ENCODE results near the gene ALX4. TPM values are rescaled to one million over a fixed set of nuclear protein-coding genes. Genes with fewer than 3 reads are reported as not detected.

Gene ALX4
- total and polyA plus RNA-seq, 2 donors from 2014 or later: 0.09 to 0.16 TPM

- Histone ChIP-seq H3K27me3 (ENCODE audit: control insufficient read depth, insufficient read depth, low read length) (no peaks in the 10 kb centered on the region), H3K27ac (ENCODE audit: low read depth in 2 of 2, low read length in 2 of 2) (no peak overlapping the region), H3K9ac (ENCODE audit: low read length in 3 of 3) (no peak overlapping the region), H3K4me1 (ENCODE audit: control insufficient read depth in 2 of 3, insufficient read depth in 2 of 3, low read depth in 1 of 3, low read length in 3 of 3) (no peaks in the 10 kb centered on the region), H3K9me3 (ENCODE audit: control insufficient read depth in 2 of 3, insufficient read depth in 1 of 3, low read length in 3 of 3) (peaks cover 0 to 3% (median 0%) of the 10 kb centered on the region in 3 donors), H3K4me3 (ENCODE audit: low read length in 3 of 3) (no peak overlapping the region), H3K36me3 (ENCODE audit: control insufficient read depth in 2 of 3, insufficient read depth in 3 of 3, low read length in 3 of 3) (peaks cover 0 to 7% (median 0%) of the 10 kb centered on the region in 3 donors)
- no peak for TF ChIP-seq CTCF (IDR thresholded peaks at IDR 0.05; ENCODE audit: borderline replicate concordance, extremely low read depth, insufficient read depth)
- intact Hi-C loops (cut with DNase I): no loop called here
- FAIRE-seq (no peak), DNase-seq (no peak)
Observed at GRCh38 chr11:44213148-44213547, 96.8 kb downstream of the ALX4 start.

GRCh38 chr11:44212128-44212527 lies 97.8 kb downstream of the ALX4 start:
- no peak overlapping the region for H3K27ac ChIP-seq (ENCODE audit: low read depth in 2 of 2, low read length in 2 of 2)
- TF ChIP-seq CTCF (IDR thresholded peaks at IDR 0.05; ENCODE audit: borderline replicate concordance, extremely low read depth, insufficient read depth): no peak
- intact Hi-C loops (cut with DNase I): no loop called here
- no peak overlapping the region for H3K9ac ChIP-seq (ENCODE audit: low read length in 3 of 3)
- no peaks in the 10 kb centered on the region for H3K4me1 ChIP-seq (ENCODE audit: control insufficient read depth in 2 of 3, insufficient read depth in 2 of 3, low read depth in 1 of 3, low read length in 3 of 3)
- FAIRE-seq: no peak
- DNase-seq: no peak
- H3K4me3 ChIP-seq (ENCODE audit: low read length in 3 of 3): no peak overlapping the region
- H3K36me3 ChIP-seq (ENCODE audit: control insufficient read depth in 2 of 3, insufficient read depth in 3 of 3, low read length in 3 of 3): peaks cover 0 to 7% (median 2%) of the 10 kb centered on the region in 3 donors
- no peaks in the 10 kb centered on the region for H3K27me3 ChIP-seq (ENCODE audit: control insufficient read depth, insufficient read depth, low read length)
- H3K9me3 ChIP-seq (ENCODE audit: control insufficient read depth in 2 of 3, insufficient read depth in 1 of 3, low read length in 3 of 3): peaks cover 0 to 3% (median 0%) of the 10 kb centered on the region in 3 donors

Other genes starting within 250 kb of the ALX4 start
- 39.0 TPM for gene ACCS, start 243.9 kb downstream of the ALX4 start, total RNA-seq
- gene ACCS, start 243.9 kb downstream of the ALX4 start, polyA plus RNA-seq (ENCODE audit: insufficient read depth, low read depth, low replicate concordance): 11.4 TPM
- 54.1 TPM for gene EXT2, start 214.5 kb downstream of the ALX4 start, total RNA-seq
- gene EXT2, start 214.5 kb downstream of the ALX4 start, polyA plus RNA-seq (ENCODE audit: insufficient read depth, low read depth, low replicate concordance): 29.8 TPM